Stimulated activated CD4-positive, alpha-beta T cell treated with anti-CD3 and anti-CD28 coated beads, Interleukin-12 subunit alpha, Interleukin-12 subunit beta, amount 100 ng/mL, for 48 hours (primary cell): ENCODE data around the gene HTRA3.

Experiments used
- DNase-seq, 3 donors: peaks; one replicate each; pipeline ENCODE4 v3.0.0-alpha.2; 2020; ENCODE audit warnings: low read depth in 2 of 3, low spot score in 1 of 3

Gene HTRA3

GRCh38 chr4:8245884-8246833, 23.4 kb upstream of the HTRA3 start:
- no peak for DNase-seq

DNA sequence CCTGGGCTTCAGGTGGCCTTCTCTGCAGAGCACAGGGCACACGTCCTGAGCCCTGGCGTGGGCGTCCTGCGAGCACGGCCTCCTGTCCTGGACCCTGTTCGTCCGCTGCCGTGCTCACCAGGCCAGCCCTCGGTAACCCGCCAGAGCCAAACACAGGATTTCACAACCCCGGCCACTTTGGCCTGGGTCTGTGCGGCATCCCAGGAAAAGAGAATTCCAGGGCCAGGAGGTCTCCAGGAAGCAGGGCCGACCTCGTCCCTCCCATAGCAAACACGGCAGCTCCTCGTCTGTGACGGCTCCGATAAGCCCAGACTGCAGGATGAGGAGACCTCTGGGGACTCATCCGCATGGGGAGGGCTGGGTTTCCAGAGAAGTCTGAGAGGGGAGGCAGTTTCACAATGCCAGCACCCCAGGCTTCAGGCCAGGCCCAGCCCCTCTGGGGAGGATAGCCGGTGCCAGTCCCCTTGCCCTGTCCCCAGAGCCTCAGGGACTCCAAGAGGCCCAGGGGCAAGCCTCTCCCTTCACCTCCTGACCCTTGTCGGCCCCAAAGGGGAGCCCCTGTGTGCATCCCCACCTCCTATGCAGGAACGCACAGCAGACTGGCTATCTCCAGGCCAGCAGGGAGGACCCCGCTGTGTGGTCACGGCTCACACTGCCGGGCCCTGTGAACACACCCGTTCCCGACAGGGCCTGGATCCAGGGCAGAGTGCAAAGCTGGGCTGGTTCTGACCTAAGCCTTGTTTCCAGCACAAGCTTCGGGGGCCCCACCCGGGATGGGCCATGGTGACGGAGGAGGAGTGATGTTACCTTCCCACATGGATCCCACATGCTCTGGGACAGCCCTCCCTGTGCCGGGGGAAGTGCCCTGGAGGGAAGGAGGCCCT, 22.3 kb upstream of the HTRA3 start:
- DNase-seq = no peak

DNA sequence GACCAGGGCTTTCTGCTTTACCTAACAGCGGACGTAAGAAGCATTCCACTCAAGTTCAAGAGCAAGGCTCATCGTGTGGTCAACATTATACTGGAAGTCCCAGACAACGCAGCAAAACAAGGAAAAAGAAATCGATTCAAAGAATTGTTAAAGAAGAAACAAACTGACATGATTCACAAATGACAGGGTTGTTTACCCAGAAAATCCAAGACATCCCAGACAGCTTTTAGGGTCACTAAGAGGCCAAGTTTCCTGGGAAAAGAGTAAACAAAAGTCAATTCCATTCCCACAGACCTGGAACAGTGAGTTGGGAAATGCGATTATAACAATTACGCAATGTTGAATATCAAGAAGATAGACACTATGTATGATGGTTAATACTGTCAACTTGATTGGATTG, 21.5 kb upstream of the HTRA3 start:
- DNase-seq = no peak

- DNase-seq = no peak
Observed at GRCh38 chr4:8250227-8250626, 19.3 kb upstream of the HTRA3 start.

DNA sequence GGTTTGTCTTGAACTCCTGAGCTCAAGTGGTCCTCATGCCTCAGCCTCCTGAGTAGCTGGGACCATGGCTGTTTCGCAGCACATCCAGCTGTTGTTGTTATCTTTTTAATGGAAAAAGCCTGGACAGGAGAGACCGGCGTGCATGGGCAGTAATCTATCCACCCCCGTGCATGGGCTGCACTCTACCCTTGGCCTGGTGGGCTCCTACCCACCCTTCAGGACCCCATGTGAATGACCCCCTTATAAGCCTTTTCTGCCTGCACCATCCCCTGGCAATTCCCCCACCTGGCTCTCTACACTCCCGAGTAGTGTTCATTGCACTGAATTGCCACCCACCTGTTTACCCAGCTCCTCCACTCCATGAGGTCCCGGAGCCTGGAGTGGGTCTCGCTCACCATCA, 18.9 kb upstream of the HTRA3 start:
- DNase-seq = no peak

- no peak for DNase-seq
Observed at GRCh38 chr4:8251110-8251883, 18.3 kb upstream of the HTRA3 start.

DNA sequence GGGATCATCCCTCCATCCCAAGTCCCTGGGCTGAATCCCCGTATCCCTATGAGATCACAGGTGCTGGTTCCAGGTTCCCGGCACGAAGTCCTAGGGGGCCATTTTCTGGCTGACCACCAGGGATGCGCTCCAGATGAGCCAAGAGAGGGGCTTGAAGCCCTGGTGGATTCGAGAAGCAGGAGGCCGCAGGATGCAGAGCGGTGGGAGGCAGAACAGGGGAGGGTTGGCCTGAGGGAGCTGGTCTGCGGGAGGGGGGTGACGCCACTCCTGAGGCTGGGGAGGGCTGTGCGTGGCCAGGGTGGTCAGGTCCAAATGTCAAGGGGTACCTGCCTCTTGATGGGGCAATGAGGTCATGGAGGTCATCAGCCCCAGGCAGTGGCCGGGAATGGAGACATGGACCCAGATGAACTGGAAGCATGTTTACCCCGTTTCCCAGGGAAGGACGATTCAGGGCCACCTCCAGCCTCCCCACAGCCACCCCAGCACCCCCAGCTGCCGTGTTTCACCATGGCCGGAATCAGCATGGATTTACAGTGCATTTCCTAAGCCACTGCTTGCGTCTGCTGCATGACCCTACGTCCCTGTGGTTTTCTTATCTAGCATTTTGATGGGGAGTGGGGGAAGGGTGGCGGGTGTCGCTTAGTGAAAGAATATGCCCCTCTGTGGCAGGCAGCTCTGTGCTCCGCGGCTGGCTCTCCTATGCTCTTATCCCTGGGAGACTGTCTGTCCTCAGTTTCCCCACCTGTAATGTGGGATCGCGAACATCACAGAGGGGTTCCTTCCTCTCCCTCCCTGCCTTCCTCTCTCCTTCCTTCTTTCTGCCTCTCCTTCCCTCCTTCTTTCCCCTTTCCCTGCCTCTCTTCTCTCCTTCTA, 17.0 kb upstream of the HTRA3 start:
- no peak for DNase-seq

- no peak for DNase-seq
Observed at GRCh38 chr4:8254076-8254475, 15.5 kb upstream of the HTRA3 start.

GRCh38 chr4:8255698-8256441, 13.7 kb upstream of the HTRA3 start:
- no peak for DNase-seq

GRCh38 chr4:8257854-8258253, 11.7 kb upstream of the HTRA3 start:
- no peak for DNase-seq

DNA sequence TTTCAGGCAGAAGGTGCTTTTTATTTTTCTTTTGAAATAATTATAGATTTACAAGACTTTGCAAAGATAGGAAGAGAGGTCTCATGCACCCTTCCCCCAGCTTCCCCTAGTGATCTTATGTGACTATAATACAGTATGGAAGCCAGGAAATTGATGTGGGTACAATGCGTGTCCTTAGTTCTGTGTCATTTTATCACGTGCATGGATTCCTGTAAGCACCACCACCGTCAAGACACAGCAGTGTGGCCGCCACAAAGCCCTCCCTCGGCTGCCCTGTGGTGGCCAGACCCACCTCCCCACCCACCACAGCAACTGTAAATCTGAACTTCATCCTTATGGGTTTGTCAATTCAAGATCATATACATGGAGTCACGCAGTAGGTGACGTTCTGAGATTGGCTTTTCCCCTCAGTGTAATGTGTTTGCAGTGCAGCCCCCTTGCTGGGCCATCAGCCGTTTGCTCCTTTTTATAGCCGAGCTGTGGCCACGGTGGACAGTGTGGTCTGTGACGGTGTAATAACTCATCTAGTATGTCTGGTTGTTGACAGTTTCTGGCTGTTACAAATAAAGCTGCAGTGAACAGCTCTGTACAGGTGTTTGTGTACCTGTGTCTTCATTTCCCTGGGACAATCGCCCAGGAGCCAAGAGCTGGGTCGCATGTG, 10.9 kb upstream of the HTRA3 start:
- no peak for DNase-seq

- no peak for DNase-seq
Observed at GRCh38 chr4:8259743-8260430, 9.7 kb upstream of the HTRA3 start.

- DNase-seq = no peak
Observed at GRCh38 chr4:8260656-8261111, 8.9 kb upstream of the HTRA3 start.

GRCh38 chr4:8261851-8262535, 7.6 kb upstream of the HTRA3 start:
- DNase-seq = no peak

- DNase-seq = no peak
Observed at GRCh38 chr4:8262637-8263322, 6.8 kb upstream of the HTRA3 start.

DNA sequence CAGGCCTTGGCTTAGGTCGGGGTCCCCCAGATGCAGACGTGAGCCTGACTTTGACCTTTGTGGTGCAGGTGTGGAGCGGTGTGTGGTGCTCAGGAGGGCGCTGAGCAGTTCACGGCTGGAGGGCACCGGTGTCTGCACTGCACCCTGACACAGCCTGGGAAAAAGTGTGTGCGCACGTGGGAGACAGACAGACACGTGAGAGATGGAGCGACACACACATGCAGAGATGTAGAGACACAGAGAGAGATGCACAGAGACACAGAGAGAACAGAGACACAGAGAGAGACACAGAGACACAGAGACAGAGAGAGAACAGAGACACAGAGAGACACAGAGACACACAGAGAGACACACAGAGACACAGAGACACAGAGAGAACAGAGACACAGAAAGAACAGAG, 6.2 kb upstream of the HTRA3 start:
- no peak for DNase-seq

DNA sequence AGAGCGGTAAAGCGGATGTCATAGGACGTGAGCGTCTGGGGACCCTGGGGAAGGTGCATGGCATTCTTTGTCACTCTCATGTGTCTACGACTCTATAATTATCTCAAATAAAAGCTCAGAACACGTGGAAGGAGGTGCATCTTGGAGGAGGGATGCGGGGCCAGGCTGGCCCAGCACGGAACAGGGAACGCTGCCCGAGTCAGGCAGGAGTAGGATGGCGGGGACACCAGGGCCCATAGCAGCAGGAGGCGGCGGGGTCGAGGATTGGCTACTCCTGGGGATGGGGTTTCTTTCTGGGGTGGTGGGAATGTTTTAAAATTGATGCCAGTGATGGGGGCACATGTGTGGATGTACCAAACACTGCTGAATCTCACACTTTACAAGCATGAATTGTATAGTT, 5.4 kb upstream of the HTRA3 start:
- no peak for DNase-seq
